HUES6 (cell line): ENCODE measurements around the gene TRIM44.
"Not testable (repeated sequence)": the region's sequence is repeated elsewhere in the genome, so short reads cannot be mapped to it uniquely, and the experiment has no call there.

Experiments used
- H3K27ac ChIP-seq: 2 replicates; pipeline ENCODE4 v1.7.0; 2013; ENCODE audit warnings: low read depth, mild to moderate bottlenecking, low read length, inconsistent platforms
- H3K27me3 ChIP-seq: 2 replicates; pipeline ENCODE4 v1.6.1; 2013; ENCODE audit warnings: low read length; ENCODE audit not compliant: control insufficient read depth, insufficient read depth
- H3K36me3 ChIP-seq: 2 replicates; pipeline ENCODE4 v1.6.1; 2013; ENCODE audit warnings: low read length; ENCODE audit not compliant: control insufficient read depth, insufficient read depth
- H3K4me1 ChIP-seq: 2 replicates; pipeline ENCODE4 v1.6.1; 2013; ENCODE audit warnings: low read length; ENCODE audit not compliant: control insufficient read depth, insufficient read depth
- H3K4me3 ChIP-seq: 2 replicates; pipeline ENCODE4 v1.5.1; 2013; ENCODE audit warnings: low read depth, low read length
- H3K9ac ChIP-seq: one replicate; pipeline ENCODE4 v1.6.1; 2013; ENCODE audit warnings: mild to moderate bottlenecking, low read length
- H3K9me3 ChIP-seq: 2 replicates; pipeline ENCODE4 v1.6.1; 2013; ENCODE audit warnings: low read depth, low read length; ENCODE audit not compliant: control insufficient read depth, insufficient read depth

TRIM44 gene

GRCh38 chr11:35856756-35857155, 194.2 kb downstream of the TRIM44 start:
- no peak overlapping the region for H3K4me3 ChIP-seq
- H3K4me1 ChIP-seq, result no peaks in the 10 kb centered on the region
- no peaks in the 10 kb centered on the region for H3K9me3 ChIP-seq
- no peak overlapping the region for H3K27ac ChIP-seq
- H3K9ac ChIP-seq, result no peak overlapping the region
- no peaks in the 10 kb centered on the region for H3K36me3 ChIP-seq
- H3K27me3 ChIP-seq, result no peaks in the 10 kb centered on the region

- no peak overlapping the region for H3K4me3 ChIP-seq
- H3K27ac ChIP-seq, result no peak overlapping the region
- no peak overlapping the region for H3K9ac ChIP-seq
- no peaks in the 10 kb centered on the region for H3K4me1 ChIP-seq
- no peaks in the 10 kb centered on the region for H3K9me3 ChIP-seq
- H3K36me3 ChIP-seq, result no peaks in the 10 kb centered on the region
- no peaks in the 10 kb centered on the region for H3K27me3 ChIP-seq
Observed at GRCh38 chr11:35857922-35858321, 195.3 kb downstream of the TRIM44 start.

GRCh38 chr11:35859301-35859700, 196.7 kb downstream of the TRIM44 start:
- no peaks in the 10 kb centered on the region for H3K4me1 ChIP-seq
- H3K36me3 ChIP-seq, result no peaks in the 10 kb centered on the region
- no peaks in the 10 kb centered on the region for H3K27me3 ChIP-seq
- no peak overlapping the region for H3K9ac ChIP-seq
- H3K27ac ChIP-seq, result no peak overlapping the region
- no peaks in the 10 kb centered on the region for H3K9me3 ChIP-seq
- no peak overlapping the region for H3K4me3 ChIP-seq

- not testable (repeated sequence) for H3K9ac ChIP-seq, H3K4me1 ChIP-seq, H3K36me3 ChIP-seq, H3K27me3 ChIP-seq, H3K4me3 ChIP-seq, H3K9me3 ChIP-seq, H3K27ac ChIP-seq
Observed at GRCh38 chr11:35860194-35860593, 197.6 kb downstream of the TRIM44 start.

- no peak overlapping the region for H3K27ac ChIP-seq
- H3K27me3 ChIP-seq, result no peaks in the 10 kb centered on the region
- no peaks in the 10 kb centered on the region for H3K9me3 ChIP-seq
- H3K9ac ChIP-seq, result no peak overlapping the region
- no peaks in the 10 kb centered on the region for H3K4me1 ChIP-seq
- H3K36me3 ChIP-seq, result no peaks in the 10 kb centered on the region
- no peak overlapping the region for H3K4me3 ChIP-seq
Observed at GRCh38 chr11:35861191-35861590, 198.6 kb downstream of the TRIM44 start.

- Histone ChIP-seq H3K36me3 (no peaks in the 10 kb centered on the region), H3K27me3 (no peaks in the 10 kb centered on the region), H3K9me3 (no peaks in the 10 kb centered on the region), H3K4me3 (no peak overlapping the region), H3K9ac (no peak overlapping the region), H3K4me1 (no peaks in the 10 kb centered on the region), H3K27ac (no peak overlapping the region)
Observed at GRCh38 chr11:35862666-35863065, 200.1 kb downstream of the TRIM44 start.

GRCh38 chr11:35864131-35864530, 201.6 kb downstream of the TRIM44 start:
- H3K27ac ChIP-seq, result no peak overlapping the region
- no peak overlapping the region for H3K9ac ChIP-seq
- H3K9me3 ChIP-seq, result peaks cover 3% of the 10 kb centered on the region
- no peaks in the 10 kb centered on the region for H3K4me1 ChIP-seq
- no peaks in the 10 kb centered on the region for H3K36me3 ChIP-seq
- no peaks in the 10 kb centered on the region for H3K27me3 ChIP-seq
- no peak overlapping the region for H3K4me3 ChIP-seq

GRCh38 chr11:35866601-35867000, 204.0 kb downstream of the TRIM44 start:
- Histone ChIP-seq H3K27me3 (no peaks in the 10 kb centered on the region), H3K9me3 (peaks cover 7% of the 10 kb centered on the region), H3K36me3 (no peaks in the 10 kb centered on the region), H3K9ac (no peak overlapping the region), H3K27ac (no peak overlapping the region), H3K4me1 (no peaks in the 10 kb centered on the region), H3K4me3 (no peak overlapping the region)
